K562 (cell line): ENCODE measurements around the gene KIF23. TPM values are rescaled to one million over a fixed set of nuclear protein-coding genes. Genes with fewer than 3 reads are reported as not detected.

Experiments
- BACH1 ChIP-seq: fragments of 200-800 bp; sonication (Bioruptor generic); IDR thresholded peaks from 2 replicates; pipeline ENCODE4 v1.6.1; 2016; ENCODE audit warnings: missing genetic modification characterization, missing compliant biosample characterization
- CAMTA2 ChIP-seq: fragments of 250-450 bp; sonication (Bioruptor Pico); conservative IDR thresholded peaks from 2 replicates; pipeline ENCODE4 v1.5.1; 2022
- CBFA2T3 ChIP-seq: fragments of 450-650 bp; IDR thresholded peaks from 2 replicates; pipeline ENCODE4 v1.6.1; 2017
- CBX1 ChIP-seq: sonication (generic); IDR thresholded peaks from 2 replicates; pipeline ENCODE4 v1.6.1; 2016; ENCODE audit warnings: antibody characterized with exemption, low read depth, mild to moderate bottlenecking
- CBX5 ChIP-seq: IDR thresholded peaks from 2 replicates; pipeline ENCODE4 v1.6.1; 2014; ENCODE audit warnings: low read depth, borderline replicate concordance
- CHCHD3 ChIP-seq: fragments of 250-450 bp; sonication (Bioruptor Pico); IDR thresholded peaks from 2 replicates; pipeline ENCODE4 v2.1.2; 2022; ENCODE audit warnings: mild to moderate bottlenecking
- CREM ChIP-seq: IDR thresholded peaks from 2 replicates; pipeline ENCODE4 v1.6.1; 2014; ENCODE audit warnings: antibody characterized with exemption, low read depth
- ETV5 ChIP-seq: sonication (generic); formaldehyde crosslinking; IDR thresholded peaks from 2 replicates; pipeline ENCODE4 v1.4.0; 2020; ENCODE audit warnings: low read depth, mild to moderate bottlenecking, missing genetic modification reagents
- EZH2 ChIP-seq: IDR thresholded peaks from 2 replicates; pipeline ENCODE4 v1.6.1; 2012; ENCODE audit warnings: low read depth, mild to moderate bottlenecking, inconsistent platforms, low read length, borderline replicate concordance
- GTF2E2 ChIP-seq: fragments of 200-800 bp; sonication (Bioruptor generic); IDR thresholded peaks from 2 replicates; pipeline ENCODE4 v1.6.1; 2016; ENCODE audit warnings: missing genetic modification characterization, missing compliant biosample characterization
- IRF9 ChIP-seq: fragments of 450-650 bp; IDR thresholded peaks from 2 replicates; pipeline ENCODE4 v1.6.1; 2016; ENCODE audit warnings: missing biosample characterization, missing genetic modification characterization
- JUNB ChIP-seq: fragments of 450-650 bp; formaldehyde crosslinking; conservative IDR thresholded peaks from 2 replicates; pipeline ENCODE4 v1.4.0; 2020; ENCODE audit warnings: mild to moderate bottlenecking
- KDM4B ChIP-seq, 2 experiments: fragments of 450-650 bp in 1 of 2; sonication (generic) in 1 of 2; IDR thresholded peaks; 2 replicates each; pipeline ENCODE4 v1.6.1; 2016 to 2017; ENCODE audit warnings: borderline replicate concordance in 2 of 2, antibody characterized with exemption in 1 of 2, low read depth in 1 of 2, mild to moderate bottlenecking in 1 of 2
- KHSRP ChIP-seq: fragments of 450-650 bp; IDR thresholded peaks from 2 replicates; pipeline ENCODE4 v1.6.1; 2017
- L3MBTL2 ChIP-seq: fragments of 450-650 bp; IDR thresholded peaks from 2 replicates; pipeline ENCODE4 v1.6.1; 2016; ENCODE audit warnings: mild to moderate bottlenecking, moderate library complexity
- MYNN ChIP-seq, 2 experiments: sonication (generic); formaldehyde crosslinking in 1 of 2; IDR thresholded peaks; 2 replicates each; pipeline versions ENCODE4 v1.5.0 to v1.6.1; 2016 to 2020; ENCODE audit warnings: antibody characterized with exemption in 1 of 2, missing genetic modification reagents in 1 of 2
- NBN ChIP-seq: fragments of 450-650 bp; IDR thresholded peaks from 2 replicates; pipeline ENCODE4 v1.6.1; 2016; ENCODE audit warnings: low read depth, mild to moderate bottlenecking
- NCOR1 ChIP-seq: fragments of 450-650 bp; IDR thresholded peaks from 2 replicates; pipeline ENCODE4 v1.6.1; 2016; ENCODE audit warnings: mild to moderate bottlenecking, moderate library complexity
- NR2C1 ChIP-seq, 2 experiments: fragments of 450-650 bp; IDR thresholded peaks; 2 replicates each; pipeline ENCODE4 v1.6.1; 2017; ENCODE audit warnings: mild to moderate bottlenecking in 2 of 2, antibody characterized with exemption in 1 of 2, inconsistent platforms in 1 of 2, missing compliant biosample characterization in 1 of 2, missing genetic modification characterization in 1 of 2
- POLR3A ChIP-seq: IDR thresholded peaks from 2 replicates; pipeline ENCODE4 v1.6.1; 2011; ENCODE audit warnings: borderline replicate concordance, mild to moderate bottlenecking, moderate library complexity; ENCODE audit not compliant: insufficient read length, insufficient read depth; ENCODE audit errors: extremely low read depth
- PTTG1 ChIP-seq: fragments of 450-650 bp; IDR thresholded peaks from 2 replicates; pipeline ENCODE4 v1.6.1; 2016; ENCODE audit warnings: low read depth, mild to moderate bottlenecking, missing genetic modification characterization, missing compliant biosample characterization
- RBM34 ChIP-seq: fragments of 200-400 bp; formaldehyde crosslinking; IDR thresholded peaks from 2 replicates; pipeline ENCODE4 v1.6.1; 2018; ENCODE audit warnings: low read length, borderline replicate concordance; ENCODE audit not compliant: insufficient read depth
- SIN3A ChIP-seq, 2 experiments: fragments of 150-350 bp in 1 of 2; IDR thresholded peaks; 2 replicates each; pipeline ENCODE4 v1.6.1; 2011 to 2016; ENCODE audit warnings: borderline replicate concordance in 2 of 2, low read depth in 2 of 2, low read length in 2 of 2, mild to moderate bottlenecking in 2 of 2, moderate library complexity in 2 of 2; ENCODE audit not compliant: control insufficient read depth in 1 of 2
- ZFP30 ChIP-seq: fragments of 250-450 bp; sonication (Bioruptor Pico); IDR thresholded peaks from 2 replicates; pipeline ENCODE4 v1.8.0; 2022; ENCODE audit warnings: moderate library complexity, mild to moderate bottlenecking, inconsistent platforms, borderline replicate concordance
- ZNF184 ChIP-seq: sonication (generic); formaldehyde crosslinking; IDR thresholded peaks from 2 replicates; pipeline ENCODE4 v1.5.0; 2020; ENCODE audit warnings: missing genetic modification reagents
- ZNF347 ChIP-seq: fragments of 450-650 bp; formaldehyde crosslinking; IDR thresholded peaks from 2 replicates; pipeline ENCODE4 v1.4.0; 2020; ENCODE audit warnings: low read depth, mild to moderate bottlenecking, moderate library complexity
- ZNF696 ChIP-seq: fragments of 250-450 bp; sonication (Bioruptor Pico); conservative IDR thresholded peaks from 2 replicates; pipeline ENCODE4 v1.4.0; 2020; ENCODE audit warnings: mild to moderate bottlenecking, moderate library complexity
- ZNF707 ChIP-seq: fragments of 250-450 bp; sonication (Bioruptor Pico); conservative IDR thresholded peaks from 2 replicates; pipeline ENCODE4 v1.8.0; 2022; ENCODE audit warnings: inconsistent platforms, mild to moderate bottlenecking, moderate library complexity
- polyA plus RNA-seq, 8 experiments: library from polyadenylated mRNA; depleted of rRNA in 4 of 8; stranded (reverse) in 5 of 8; unstranded in 3 of 8; fragments of >200 nt; fragmentation: Nextera tagmentation in 2 of 8; fragmentation: Illumina TruSeq in 1 of 8; extraction: Ambion mirVana in 2 of 8; extraction: Trizol in 1 of 8; gene quantifications; 2 replicates each; pipeline versions ENCODE4 v1.2.1 to v1.2.3, GENCODE V29; 2011 to 2014; ENCODE audit warnings: inconsistent platforms in 1 of 8, missing spikeins in 1 of 8
- total RNA-seq, 7 experiments: library from RNA; depleted of rRNA in 6 of 7; stranded (reverse); fragments of >200 nt in 6 of 7; fragmentation: Illumina TruSeq in 2 of 7; extraction: Trizol in 2 of 7; gene quantifications; 2 replicates each; pipeline versions ENCODE4 v1.2.1 to v1.2.3, GENCODE V29; 2011 to 2021; ENCODE audit warnings: low replicate concordance in 1 of 7
- TF ChIP-seq, protein P1 (sequence below), 2 experiments: fragments of 250-450 bp in 1 of 2; fragments of 450-650 bp in 1 of 2; sonication (Bioruptor Pico) in 1 of 2; IDR thresholded peaks; 2 replicates each; pipeline versions ENCODE4 v1.6.1 to v1.8.0; 2016 to 2021; ENCODE audit warnings: mild to moderate bottlenecking in 2 of 2, moderate library complexity in 2 of 2, missing compliant biosample characterization in 1 of 2, missing genetic modification characterization in 1 of 2

The KIF23 gene
- total and polyA plus RNA-seq, 9 of the 15 experiments (the other 6 are each of a cell fraction or from before 2014, with no cell fraction given) = 29.4 to 58.2 (median 41.9) TPM

DNA sequence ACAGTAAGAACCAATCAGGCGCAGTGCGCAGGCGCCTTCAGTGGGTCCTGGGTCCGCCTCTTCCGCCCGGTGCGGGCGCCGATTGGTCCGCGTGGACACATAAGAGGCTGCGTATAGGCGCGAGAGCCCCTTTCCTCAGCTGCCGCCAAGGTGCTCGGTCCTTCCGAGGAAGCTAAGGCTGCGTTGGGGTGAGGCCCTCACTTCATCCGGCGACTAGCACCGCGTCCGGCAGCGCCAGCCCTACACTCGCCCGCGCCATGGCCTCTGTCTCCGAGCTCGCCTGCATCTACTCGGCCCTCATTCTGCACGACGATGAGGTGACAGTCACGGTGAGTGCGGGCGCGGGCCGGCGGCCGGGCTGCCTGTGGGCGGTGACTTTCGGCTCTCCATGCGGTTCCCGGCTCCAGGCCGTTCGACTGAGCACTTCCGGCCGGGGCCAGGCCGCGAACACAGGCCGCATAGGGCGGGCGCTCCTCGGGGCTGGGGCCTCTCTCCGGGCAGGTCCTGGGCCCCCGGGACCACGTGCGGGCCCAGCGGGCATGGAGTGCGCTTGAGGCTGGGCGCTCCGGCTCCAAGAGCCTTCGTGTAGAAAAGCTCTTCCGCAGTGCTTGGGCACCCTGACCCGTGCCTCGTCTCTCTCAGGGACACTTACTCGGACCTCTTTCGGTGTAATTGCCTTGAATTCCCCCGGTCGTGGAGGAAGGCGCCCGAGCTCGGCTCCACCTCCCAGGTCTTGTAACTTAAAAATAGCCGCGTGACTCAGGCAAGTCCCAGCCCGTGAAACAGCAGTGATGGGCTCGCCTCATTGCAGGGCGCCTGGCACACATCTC, 38.8 kb downstream of the KIF23 start, which contains the start of gene RPLP1 (continued):
- TF ChIP-seq SIN3A (IDR thresholded peaks at IDR 0.05; ENCODE audit: borderline replicate concordance in 2 of 2, control insufficient read depth in 1 of 2, low read depth in 2 of 2, low read length in 2 of 2) (peak; percentile 52 to 92; a peak in 2 of 4 replicates), KDM4B (IDR thresholded peaks at IDR 0.05; ENCODE audit: borderline replicate concordance in 2 of 2, low read depth in 1 of 2) (peak in 1 of 2 experiments; percentile 72; a peak in 1 of 4 replicates), BACH1 (tag) (no peak), POLR3A (no peak), NR2C1 (IDR thresholded peaks at IDR 0.05) (no peak), NR2C1 (tag; IDR thresholded peaks at IDR 0.05) (no peak), IRF9 (no peak), CHCHD3 (CRISPR knock-in tag) (no peak), JUNB (no peak), PTTG1 (no peak), EZH2 (no peak), L3MBTL2 (peak; percentile 51), GTF2E2 (tag) (peak; percentile 98), ZNF347 (CRISPR knock-in tag) (no peak), CAMTA2 (no peak), ZNF707 (CRISPR knock-in tag) (no peak), NCOR1 (peak; percentile 66), ZFP30 (CRISPR knock-in tag) (no peak), ZNF696 (no peak), NBN (no peak; the same call in 1 of the 2 replicates), ZNF184 (CRISPR knock-in tag) (no peak), CBX5 (no peak), MYNN (IDR thresholded peaks at IDR 0.05) (0 out of 2 replicates have a peak, but pooled peaks have one; percentile 3), MYNN (CRISPR knock-in tag; IDR thresholded peaks at IDR 0.05) (no peak), CBX1 (peak; percentile 93), CREM (peak; percentile 40; the same call in 1 of the 2 replicates), ETV5 (CRISPR knock-in tag) (peak; percentile 63), RBM34 (no peak), CBFA2T3 (no peak), KHSRP (no peak)
- TF ChIP-seq, protein P1, sequence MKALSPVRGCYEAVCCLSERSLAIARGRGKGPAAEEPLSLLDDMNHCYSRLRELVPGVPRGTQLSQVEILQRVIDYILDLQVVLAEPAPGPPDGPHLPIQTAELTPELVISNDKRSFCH (CRISPR knock-in tag; IDR thresholded peaks at IDR 0.05) = no peak
- TF ChIP-seq, protein P1 (tag; IDR thresholded peaks at IDR 0.05) = peak; percentile 55; the same call in 1 of the 2 replicates
